ENCODE results near the gene UBXN7. TPM values are rescaled to one million over a fixed set of nuclear protein-coding genes. Genes with fewer than 3 reads are reported as not detected.
"Not testable (repeated sequence)": the region's sequence is repeated elsewhere in the genome, so short reads cannot be mapped to it uniquely, and the experiment has no call there.

UBXN7 gene
- polyA plus RNA-seq, 1 donor from 2014 or later = 19.6 TPM

DNA sequence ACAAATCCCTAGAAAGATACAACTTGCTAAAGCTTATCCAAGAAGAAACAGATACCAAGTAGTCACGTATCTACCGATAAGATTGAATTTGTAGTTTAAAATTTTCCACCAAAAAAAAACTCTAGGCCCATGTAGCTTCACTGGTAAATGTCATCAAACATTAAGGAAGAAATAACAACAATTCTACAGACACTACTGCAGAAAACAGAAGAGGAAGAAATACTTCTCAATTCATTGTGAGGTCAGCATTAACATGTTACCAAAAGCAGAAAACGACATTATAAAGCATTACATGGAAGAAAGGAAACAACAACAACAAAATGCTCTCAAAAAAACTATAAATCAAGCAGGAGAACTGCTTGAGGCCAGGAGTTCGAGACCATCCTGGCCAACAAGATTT, 66.5 kb downstream of the UBXN7 start:
- Histone ChIP-seq H3K9me2 (ENCODE audit: insufficient read depth, low read length) (no peaks in the 10 kb centered on the region), H3K9me3 (ENCODE audit: low read length) (no peaks in the 10 kb centered on the region), H3K27me3 (ENCODE audit: insufficient read depth, low read depth, low read length) (no peaks in the 10 kb centered on the region), H3K27ac (ENCODE audit: low read length) (no peak overlapping the region), H3K36me3 (ENCODE audit: insufficient read depth, low read length) (no peaks in the 10 kb centered on the region), H3K9ac (ENCODE audit: low read length) (no peak overlapping the region), H3F3A (ENCODE audit: insufficient read depth, low read length, poor library complexity, severe bottlenecking) (no peaks in the 10 kb centered on the region), H2AFZ (ENCODE audit: low read depth, low read length) (no peak overlapping the region), H3K4me2 (ENCODE audit: low read length) (no peak overlapping the region), H4K20me1 (ENCODE audit: insufficient read depth) (no peaks in the 10 kb centered on the region), H3K79me2 (replicated peaks; ENCODE audit: insufficient read depth, low read length) (no peaks in the 10 kb centered on the region), H3K4me3 (ENCODE audit: low read length) (no peak overlapping the region)
- TF ChIP-seq MXI1 (conservative IDR thresholded peaks at IDR 0.05; ENCODE audit: poor library complexity, severe bottlenecking) (no peak), SMC3 (conservative IDR thresholded peaks at IDR 0.05; ENCODE audit: poor library complexity) (no peak), EP300 (conservative IDR thresholded peaks at IDR 0.05; ENCODE audit: poor library complexity, severe bottlenecking) (no peak), EZH2 (IDR thresholded peaks at IDR 0.05; ENCODE audit: borderline replicate concordance, insufficient read depth, low read length, poor library complexity, severe bottlenecking) (no peak), TAF1 (IDR thresholded peaks at IDR 0.05; ENCODE audit: low read depth) (no peak), POLR2AphosphoS5 (IDR thresholded peaks at IDR 0.05) (no peak), RAD21 (conservative IDR thresholded peaks at IDR 0.05) (no peak)
- TF ChIP-seq, protein P1, sequence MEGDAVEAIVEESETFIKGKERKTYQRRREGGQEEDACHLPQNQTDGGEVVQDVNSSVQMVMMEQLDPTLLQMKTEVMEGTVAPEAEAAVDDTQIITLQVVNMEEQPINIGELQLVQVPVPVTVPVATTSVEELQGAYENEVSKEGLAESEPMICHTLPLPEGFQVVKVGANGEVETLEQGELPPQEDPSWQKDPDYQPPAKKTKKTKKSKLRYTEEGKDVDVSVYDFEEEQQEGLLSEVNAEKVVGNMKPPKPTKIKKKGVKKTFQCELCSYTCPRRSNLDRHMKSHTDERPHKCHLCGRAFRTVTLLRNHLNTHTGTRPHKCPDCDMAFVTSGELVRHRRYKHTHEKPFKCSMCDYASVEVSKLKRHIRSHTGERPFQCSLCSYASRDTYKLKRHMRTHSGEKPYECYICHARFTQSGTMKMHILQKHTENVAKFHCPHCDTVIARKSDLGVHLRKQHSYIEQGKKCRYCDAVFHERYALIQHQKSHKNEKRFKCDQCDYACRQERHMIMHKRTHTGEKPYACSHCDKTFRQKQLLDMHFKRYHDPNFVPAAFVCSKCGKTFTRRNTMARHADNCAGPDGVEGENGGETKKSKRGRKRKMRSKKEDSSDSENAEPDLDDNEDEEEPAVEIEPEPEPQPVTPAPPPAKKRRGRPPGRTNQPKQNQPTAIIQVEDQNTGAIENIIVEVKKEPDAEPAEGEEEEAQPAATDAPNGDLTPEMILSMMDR (IDR thresholded peaks at IDR 0.05; ENCODE audit: poor library complexity, severe bottlenecking) = no peak
- TF ChIP-seq, protein P2, sequence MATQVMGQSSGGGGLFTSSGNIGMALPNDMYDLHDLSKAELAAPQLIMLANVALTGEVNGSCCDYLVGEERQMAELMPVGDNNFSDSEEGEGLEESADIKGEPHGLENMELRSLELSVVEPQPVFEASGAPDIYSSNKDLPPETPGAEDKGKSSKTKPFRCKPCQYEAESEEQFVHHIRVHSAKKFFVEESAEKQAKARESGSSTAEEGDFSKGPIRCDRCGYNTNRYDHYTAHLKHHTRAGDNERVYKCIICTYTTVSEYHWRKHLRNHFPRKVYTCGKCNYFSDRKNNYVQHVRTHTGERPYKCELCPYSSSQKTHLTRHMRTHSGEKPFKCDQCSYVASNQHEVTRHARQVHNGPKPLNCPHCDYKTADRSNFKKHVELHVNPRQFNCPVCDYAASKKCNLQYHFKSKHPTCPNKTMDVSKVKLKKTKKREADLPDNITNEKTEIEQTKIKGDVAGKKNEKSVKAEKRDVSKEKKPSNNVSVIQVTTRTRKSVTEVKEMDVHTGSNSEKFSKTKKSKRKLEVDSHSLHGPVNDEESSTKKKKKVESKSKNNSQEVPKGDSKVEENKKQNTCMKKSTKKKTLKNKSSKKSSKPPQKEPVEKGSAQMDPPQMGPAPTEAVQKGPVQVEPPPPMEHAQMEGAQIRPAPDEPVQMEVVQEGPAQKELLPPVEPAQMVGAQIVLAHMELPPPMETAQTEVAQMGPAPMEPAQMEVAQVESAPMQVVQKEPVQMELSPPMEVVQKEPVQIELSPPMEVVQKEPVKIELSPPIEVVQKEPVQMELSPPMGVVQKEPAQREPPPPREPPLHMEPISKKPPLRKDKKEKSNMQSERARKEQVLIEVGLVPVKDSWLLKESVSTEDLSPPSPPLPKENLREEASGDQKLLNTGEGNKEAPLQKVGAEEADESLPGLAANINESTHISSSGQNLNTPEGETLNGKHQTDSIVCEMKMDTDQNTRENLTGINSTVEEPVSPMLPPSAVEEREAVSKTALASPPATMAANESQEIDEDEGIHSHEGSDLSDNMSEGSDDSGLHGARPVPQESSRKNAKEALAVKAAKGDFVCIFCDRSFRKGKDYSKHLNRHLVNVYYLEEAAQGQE (IDR thresholded peaks at IDR 0.05; ENCODE audit: borderline replicate concordance) = no peak

DNA sequence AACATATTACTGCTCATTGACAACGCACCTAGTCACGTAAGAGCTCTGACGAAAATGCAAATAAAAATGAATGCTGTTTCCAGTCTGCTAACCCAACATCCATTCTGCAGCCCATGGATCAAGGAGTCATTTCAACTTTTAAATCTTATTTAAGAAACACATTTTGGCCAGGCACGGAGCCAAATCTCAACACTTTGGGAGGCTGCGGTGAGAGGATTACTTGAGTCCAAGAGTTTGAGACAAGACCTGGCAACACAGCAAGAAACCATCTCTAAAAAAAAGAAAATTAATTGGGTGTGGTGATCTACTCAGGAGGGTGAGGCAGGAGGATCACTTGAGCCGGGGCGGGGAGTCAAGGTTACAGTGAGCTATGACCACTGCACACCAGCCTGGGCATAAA, 71.6 kb downstream of the UBXN7 start:
- no peaks in the 10 kb centered on the region for H3K27me3 ChIP-seq (ENCODE audit: insufficient read depth, low read depth, low read length)
- no peaks in the 10 kb centered on the region for H3F3A ChIP-seq (ENCODE audit: insufficient read depth, low read length, poor library complexity, severe bottlenecking)
- no peak overlapping the region for H2AFZ ChIP-seq (ENCODE audit: low read depth, low read length)
- no peaks in the 10 kb centered on the region for H3K79me2 ChIP-seq (replicated peaks; ENCODE audit: insufficient read depth, low read length)
- no peak for TF ChIP-seq RAD21 (conservative IDR thresholded peaks at IDR 0.05)
- no peak for TF ChIP-seq EP300 (conservative IDR thresholded peaks at IDR 0.05; ENCODE audit: poor library complexity, severe bottlenecking)
- no peak for TF ChIP-seq SMC3 (conservative IDR thresholded peaks at IDR 0.05; ENCODE audit: poor library complexity)
- TF ChIP-seq POLR2AphosphoS5 (IDR thresholded peaks at IDR 0.05) = no peak
- H3K4me3 ChIP-seq (ENCODE audit: low read length) = no peak overlapping the region
- no peaks in the 10 kb centered on the region for H3K9me3 ChIP-seq (ENCODE audit: low read length)
- H3K4me2 ChIP-seq (ENCODE audit: low read length) = no peak overlapping the region
- H3K9me2 ChIP-seq (ENCODE audit: insufficient read depth, low read length) = no peaks in the 10 kb centered on the region
- H4K20me1 ChIP-seq (ENCODE audit: insufficient read depth) = no peaks in the 10 kb centered on the region
- no peak overlapping the region for H3K9ac ChIP-seq (ENCODE audit: low read length)
- no peak overlapping the region for H3K27ac ChIP-seq (ENCODE audit: low read length)
- peaks cover 3% of the 10 kb centered on the region for H3K36me3 ChIP-seq (ENCODE audit: insufficient read depth, low read length)

DNA sequence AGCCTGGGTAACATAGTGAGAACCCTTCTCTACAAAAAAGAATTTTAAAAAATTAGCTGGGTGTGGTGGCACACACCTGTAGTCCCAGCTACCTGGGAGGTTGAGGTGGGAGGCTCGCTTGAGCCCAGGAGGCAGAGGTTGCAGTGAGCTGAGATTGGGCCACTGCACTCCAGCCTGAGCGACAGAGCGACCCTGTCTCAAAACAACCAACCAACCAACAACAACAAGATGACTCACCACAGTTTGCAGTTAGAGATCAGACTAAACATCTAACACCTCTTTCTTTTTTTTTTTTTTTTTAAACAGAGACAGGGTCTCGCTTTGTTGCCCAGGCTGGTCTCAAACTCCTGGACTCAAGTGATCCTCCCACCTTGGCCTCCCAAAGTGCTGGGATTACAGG, 73.7 kb downstream of the UBXN7 start:
- not testable (repeated sequence) for H2AFZ ChIP-seq (ENCODE audit: low read depth, low read length); H3K9ac ChIP-seq (ENCODE audit: low read length); H3K9me2 ChIP-seq (ENCODE audit: insufficient read depth, low read length); H3K4me3 ChIP-seq (ENCODE audit: low read length); H3K27ac ChIP-seq (ENCODE audit: low read length); H3F3A ChIP-seq (ENCODE audit: insufficient read depth, low read length, poor library complexity, severe bottlenecking); H3K36me3 ChIP-seq (ENCODE audit: insufficient read depth, low read length); H3K9me3 ChIP-seq (ENCODE audit: low read length); H3K4me2 ChIP-seq (ENCODE audit: low read length); H4K20me1 ChIP-seq (ENCODE audit: insufficient read depth); H3K27me3 ChIP-seq (ENCODE audit: insufficient read depth, low read depth, low read length); H3K79me2 ChIP-seq (replicated peaks; ENCODE audit: insufficient read depth, low read length)
